HCT116 (cell line): ENCODE results near the gene BBS7. TPM values are rescaled to one million over a fixed set of nuclear protein-coding genes. Genes with fewer than 3 reads are reported as not detected.

Experiments used
- ATAC-seq: fragments of 200-7000 bp; cut with Tn5 transposase; 2 replicates; pipeline ENCODE4 v1.9.1; 2020; ENCODE audit warnings: mild to moderate bottlenecking, moderate library complexity
- BruUV-seq: library from RNA; stranded (reverse); fragments of 400-500 nt; replicated peaks from 2 replicates; lab custom pipeline; 2021; lab: Mats Ljungman, UMichigan
- CTCF ChIA-PET: fragments of 300-600 bp; sonication (Branson Sonifier 250); formaldehyde crosslinking; loops from one replicate; lab custom pipeline; 2021; ENCODE audit warnings: antibody characterized with exemption; lab: Charles Lee
- POLR2A ChIA-PET: fragments of 300-600, 350-600 bp; sonication (Branson Sonifier 250); formaldehyde crosslinking; loops from one replicate; lab custom pipeline; 2021; ENCODE audit warnings: antibody characterized with exemption; lab: Charles Lee
- RAD21 ChIA-PET, 2 experiments: fragments of 300-600 bp; sonication (Branson Sonifier 250); formaldehyde crosslinking; loops; one replicate each; lab custom pipeline; 2023; ENCODE audit warnings: low total read pairs in 2 of 2; ENCODE audit not compliant: uncharacterized antibody in 2 of 2, unreplicated experiment in 2 of 2, low non-redundant PET in 1 of 2; lab: Charles Lee
- DNase-seq: peaks from one replicate; pipeline ENCODE4 v3.0.0-alpha.2; 2010; ENCODE audit warnings: low read depth, low spot score
- H2AFZ ChIP-seq: fragments of 200-600 bp; shearing (Covaris generic), sonication (generic); 2 replicates; pipeline ENCODE4 v1.6.1; 2017; ENCODE audit warnings: low read depth, mixed run types, mixed read lengths, antibody characterized with exemption, low read length; ENCODE audit not compliant: poor library complexity, severe bottlenecking
- H3K27ac ChIP-seq: 2 replicates; pipeline ENCODE4 v1.5.1; 2012; ENCODE audit warnings: low read depth, low read length
- H3K27me3 ChIP-seq: fragments of 200-600 bp; sonication (generic); 2 replicates; pipeline ENCODE4 v1.6.1; 2016; ENCODE audit warnings: mixed run types, low read length, mixed read lengths; ENCODE audit not compliant: insufficient read depth
- H3K36me3 ChIP-seq, 2 experiments: fragments of 200-500 bp in 1 of 2; fragments of 200-600 bp in 1 of 2; sonication (Bioruptor generic) in 1 of 2; sonication (generic) in 1 of 2; 2 replicates each; pipeline versions ENCODE4 v1.5.1 to v1.6.1; 2014 to 2016; ENCODE audit warnings: low read length in 2 of 2, inconsistent platforms in 1 of 2, mixed read lengths in 1 of 2, mixed run types in 1 of 2; ENCODE audit not compliant: insufficient read depth in 2 of 2, control insufficient read depth in 1 of 2
- H3K4me1 ChIP-seq, 2 experiments: fragments of 200-600 bp in 1 of 2; sonication (generic) in 1 of 2; 2 replicates each; pipeline versions ENCODE4 v1.5.1 to v1.6.1; 2012 to 2017; ENCODE audit warnings: low read length in 2 of 2, inconsistent platforms in 1 of 2, mild to moderate bottlenecking in 1 of 2, mixed read lengths in 1 of 2, mixed run types in 1 of 2, moderate library complexity in 1 of 2; ENCODE audit not compliant: insufficient read depth in 2 of 2, control insufficient read depth in 1 of 2
- H3K4me2 ChIP-seq: fragments of 200-600 bp; sonication (generic); 2 replicates; pipeline ENCODE4 v1.6.1; 2017; ENCODE audit warnings: mixed run types, low read length, mixed read lengths
- H3K4me3 ChIP-seq, 2 experiments: fragments of 200-600 bp in 1 of 2; sonication (generic) in 1 of 2; replicated peaks in 1 of 2; 2 replicates each; pipeline ENCODE4 v1.5.1; 2011 to 2016; ENCODE audit warnings: low read length in 2 of 2, control low read depth in 1 of 2, low read depth in 1 of 2, mild to moderate bottlenecking in 1 of 2, mixed read lengths in 1 of 2, mixed run types in 1 of 2
- H3K79me2 ChIP-seq: fragments of 200-600 bp; sonication (generic); 2 replicates; pipeline ENCODE4 v1.6.1; 2017; ENCODE audit warnings: mild to moderate bottlenecking, mixed run types, low read length, moderate library complexity, mixed read lengths; ENCODE audit not compliant: insufficient read depth
- H3K9ac ChIP-seq: fragments of 200-600 bp; sonication (generic); 2 replicates; pipeline ENCODE4 v1.6.1; 2016; ENCODE audit warnings: low read length, mixed read lengths
- H3K9me2 ChIP-seq: fragments of 200-600 bp; sonication (generic), shearing (Covaris generic); 2 replicates; pipeline ENCODE4 v1.6.1; 2017; ENCODE audit warnings: mixed run types, mild to moderate bottlenecking, moderate library complexity; ENCODE audit not compliant: insufficient read depth
- H3K9me3 ChIP-seq, 2 experiments: fragments of 200-500 bp in 1 of 2; fragments of 200-600 bp in 1 of 2; sonication (Bioruptor generic) in 1 of 2; sonication (generic) in 1 of 2; 2 replicates each; pipeline ENCODE4 v1.6.1; 2014 to 2017; ENCODE audit warnings: low read length in 2 of 2, mixed read lengths in 2 of 2, inconsistent platforms in 1 of 2, low read depth in 1 of 2, mild to moderate bottlenecking in 1 of 2, mixed run types in 1 of 2, moderate library complexity in 1 of 2; ENCODE audit not compliant: control insufficient read depth in 1 of 2, insufficient read depth in 1 of 2
- H4K20me1 ChIP-seq: fragments of 200-600 bp; sonication (generic), shearing (Covaris generic); 2 replicates; pipeline ENCODE4 v1.6.1; 2017; ENCODE audit warnings: mixed run types, mild to moderate bottlenecking, moderate library complexity; ENCODE audit not compliant: insufficient read depth
- ATF3 ChIP-seq: IDR thresholded peaks from 2 replicates; pipeline ENCODE4 v1.6.1; 2012
- CBX3 ChIP-seq: IDR thresholded peaks from 2 replicates; pipeline ENCODE4 v1.6.1; 2012; ENCODE audit warnings: low read depth
- EGR1 ChIP-seq: IDR thresholded peaks from 2 replicates; pipeline ENCODE4 v1.6.1; 2012; ENCODE audit warnings: low read depth
- ELF1 ChIP-seq: IDR thresholded peaks from 2 replicates; pipeline ENCODE4 v1.6.1; 2012; ENCODE audit warnings: low read depth, borderline replicate concordance
- EZH2 ChIP-seq: fragments of 200-600 bp; sonication (generic); IDR thresholded peaks from 2 replicates; pipeline ENCODE4 v1.6.1; 2017; ENCODE audit warnings: antibody characterized with exemption, mixed run types
- EZH2phosphoT487 ChIP-seq: fragments of 200-600 bp; IDR thresholded peaks from 2 replicates; pipeline ENCODE4 v1.6.1; 2018; ENCODE audit warnings: antibody characterized with exemption, borderline replicate concordance
- FOSL1 ChIP-seq: IDR thresholded peaks from 2 replicates; pipeline ENCODE4 v1.6.1; 2012; ENCODE audit warnings: low read depth
- JUND ChIP-seq: IDR thresholded peaks from 2 replicates; pipeline ENCODE4 v1.6.1; 2012
- POLR2A ChIP-seq: IDR thresholded peaks from 2 replicates; pipeline ENCODE4 v1.7.0; 2011; ENCODE audit warnings: borderline replicate concordance; ENCODE audit not compliant: insufficient read depth, insufficient read length; ENCODE audit errors: extremely low read depth
- POLR2AphosphoS5 ChIP-seq: IDR thresholded peaks from 2 replicates; pipeline ENCODE4 v1.6.1; 2011; ENCODE audit warnings: mild to moderate bottlenecking, low read depth, low read length, moderate library complexity
- RAD21 ChIP-seq: IDR thresholded peaks from 2 replicates; pipeline ENCODE4 v1.6.1; 2012; ENCODE audit warnings: low read depth, mild to moderate bottlenecking
- REST ChIP-seq: IDR thresholded peaks from 2 replicates; pipeline ENCODE4 v1.6.1; 2012; ENCODE audit warnings: low read depth
- SIN3A ChIP-seq: IDR thresholded peaks from 2 replicates; pipeline ENCODE4 v1.6.1; 2012; ENCODE audit warnings: low read depth
- SP1 ChIP-seq: IDR thresholded peaks from 2 replicates; pipeline ENCODE4 v1.6.1; 2012; ENCODE audit warnings: low read depth
- TCF7L2 ChIP-seq: IDR thresholded peaks from 2 replicates; pipeline ENCODE4 v1.7.0; 2011; ENCODE audit warnings: borderline replicate concordance, inconsistent platforms; ENCODE audit not compliant: insufficient read depth, insufficient read length; ENCODE audit errors: extremely low read depth
- YY1 ChIP-seq: IDR thresholded peaks from 2 replicates; pipeline ENCODE4 v1.6.1; 2011; ENCODE audit warnings: low read length, low read depth, moderate library complexity, mild to moderate bottlenecking; ENCODE audit not compliant: insufficient replicate concordance; ENCODE audit errors: extremely low read depth
- ZBTB33 ChIP-seq: IDR thresholded peaks from 2 replicates; pipeline ENCODE4 v1.6.1; 2011; ENCODE audit warnings: mild to moderate bottlenecking, low read length, moderate library complexity; ENCODE audit not compliant: insufficient replicate concordance; ENCODE audit errors: extremely low read depth
- ZFX ChIP-seq: fragments of 450-650 bp; IDR thresholded peaks from 2 replicates; pipeline ENCODE4 v1.6.1; 2017
- intact Hi-C: fragments of 100-400 bp; cut with micrococcal nuclease; formaldehyde crosslinking; loops from 2 replicates; pipeline ENCODE4 v1.10.0; 2022
- total RNA-seq: library from RNA; stranded (reverse); gene quantifications from one replicate; pipeline ENCODE4 v1.2.1, GENCODE V29; 2021; ENCODE audit not compliant: unreplicated experiment

The BBS7 gene
- total RNA-seq, 1 experiment from 2014 or later: 22.9 TPM

- H2AFZ ChIP-seq: no peak overlapping the region
- RAD21 ChIA-PET: no interaction called here
- intact Hi-C loops: no loop called here
- H3K4me3 ChIP-seq: no peak overlapping the region
- H4K20me1 ChIP-seq: no peaks in the 10 kb centered on the region
- no peak overlapping the region for H3K27ac ChIP-seq
- H3K27me3 ChIP-seq: no peaks in the 10 kb centered on the region
- DNase-seq (no peak), ATAC-seq (no peak)
- H3K9me3 ChIP-seq: no peaks in the 10 kb centered on the region
- H3K4me1 ChIP-seq: no peaks in the 10 kb centered on the region
- TF ChIP-seq ZFX: no peak
- no peak for TF ChIP-seq EGR1
- TF ChIP-seq TCF7L2: no peak
- no peak for TF ChIP-seq FOSL1
- TF ChIP-seq JUND: no peak
- TF ChIP-seq EZH2phosphoT487: no peak
- TF ChIP-seq CBX3: no peak
- no peak for TF ChIP-seq SP1
- TF ChIP-seq EZH2: no peak
- no peak for TF ChIP-seq POLR2AphosphoS5
- TF ChIP-seq REST: no peak
- no peak for TF ChIP-seq YY1
- no peak for TF ChIP-seq ZBTB33
- TF ChIP-seq ELF1: no peak
- TF ChIP-seq SIN3A: no peak
- TF ChIP-seq RAD21: no peak
- no peak for TF ChIP-seq POLR2A
- no peak for TF ChIP-seq ATF3
- H3K36me3 ChIP-seq: peaks cover 12 to 18% of the 10 kb centered on the region in 2 experiments
- CTCF ChIA-PET: no interaction called here
- BruUV-seq: no TSS peak
- H3K9me2 ChIP-seq: no peaks in the 10 kb centered on the region
- POLR2A ChIA-PET: no interaction called here
- no peak overlapping the region for H3K9ac ChIP-seq
- H3K79me2 ChIP-seq: peaks cover 3% of the 10 kb centered on the region; the same call in 1 of the 2 replicates
- no peak overlapping the region for H3K4me2 ChIP-seq
Measured at GRCh38 chr4:121861426-121861825, 8.8 kb downstream of the BBS7 start.
